Tibial nerve (tissue), 4 donors: ENCODE data around the gene SLC39A10. TPM values are rescaled to one million over a fixed set of nuclear protein-coding genes. Genes with fewer than 3 reads are reported as not detected.
"Not testable (repeated sequence)": the region's sequence is repeated elsewhere in the genome, so short reads cannot be mapped to it uniquely, and the experiment has no call there.

Experiments used
- DNase-seq, 2 donors: peaks; one replicate each; pipeline ENCODE4 v3.0.0-alpha.2; 2019; ENCODE audit warnings: low spot score in 2 of 2
- H3K27ac ChIP-seq, 4 donors: fragments of 200-600 bp; sonication (generic) in 3 of 4; one replicate each; pipeline ENCODE4 v1.5.1; 2017 to 2019; ENCODE audit warnings: mild to moderate bottlenecking in 1 of 4
- H3K27me3 ChIP-seq, 2 donors: fragments of 200-600 bp; sonication (generic) in 1 of 2; one replicate each; pipeline versions ENCODE4 v1.5.1 to v1.6.0; 2017 to 2019
- H3K36me3 ChIP-seq, 3 donors: fragments of 200-600 bp; sonication (generic); one replicate each; pipeline ENCODE4 v1.5.1; 2018 to 2019
- H3K4me1 ChIP-seq, 4 donors: fragments of 200-600 bp; sonication (generic) in 3 of 4; one replicate each; pipeline ENCODE4 v1.5.1; 2017 to 2019
- H3K4me3 ChIP-seq, 4 donors: fragments of 200-600 bp; sonication (generic) in 3 of 4; one replicate each; pipeline ENCODE4 v1.5.1; 2017 to 2019; ENCODE audit warnings: mild to moderate bottlenecking in 1 of 4, moderate library complexity in 1 of 4
- H3K9me3 ChIP-seq, 4 donors: fragments of 200-600 bp; sonication (generic) in 3 of 4; one replicate each; pipeline ENCODE4 v1.5.1; 2017 to 2019
- CTCF ChIP-seq, 5 experiments: fragments of 200-600 bp in 3 of 5; fragments of 450-650 bp in 2 of 5; sonication (generic) in 3 of 5; IDR thresholded peaks; one replicate each; pipeline ENCODE4 v1.5.1; 2016 to 2019; ENCODE audit warnings: antibody characterized with exemption in 5 of 5, mild to moderate bottlenecking in 3 of 5, moderate library complexity in 2 of 5
- EP300 ChIP-seq, 2 donors: sonication (generic); formaldehyde crosslinking; IDR thresholded peaks; one replicate each; pipeline ENCODE4 v1.6.1; 2017; ENCODE audit warnings: antibody characterized with exemption in 2 of 2, mild to moderate bottlenecking in 1 of 2
- POLR2A ChIP-seq, 2 donors: fragments of 450-650 bp; IDR thresholded peaks; one replicate each; pipeline ENCODE4 v1.6.1; 2017; ENCODE audit warnings: antibody characterized with exemption in 2 of 2, mild to moderate bottlenecking in 2 of 2, moderate library complexity in 2 of 2
- WGBS, 2 donors: methylation state at CpG; one replicate each; pipeline ENCODE4 v1.1.5; 2018; 5-methylcytosine and 5-hydroxymethylcytosine counted together
- total RNA-seq, 4 donors: library from RNA; depleted of rRNA; stranded (reverse); fragments of >200 nt; gene quantifications; one replicate each; pipeline ENCODE4 v1.1.0, GENCODE V29; 2016

The SLC39A10 gene
- total RNA-seq, 4 donors from 2014 or later = 17.7 to 24.9 (median 20.7) TPM

DNA sequence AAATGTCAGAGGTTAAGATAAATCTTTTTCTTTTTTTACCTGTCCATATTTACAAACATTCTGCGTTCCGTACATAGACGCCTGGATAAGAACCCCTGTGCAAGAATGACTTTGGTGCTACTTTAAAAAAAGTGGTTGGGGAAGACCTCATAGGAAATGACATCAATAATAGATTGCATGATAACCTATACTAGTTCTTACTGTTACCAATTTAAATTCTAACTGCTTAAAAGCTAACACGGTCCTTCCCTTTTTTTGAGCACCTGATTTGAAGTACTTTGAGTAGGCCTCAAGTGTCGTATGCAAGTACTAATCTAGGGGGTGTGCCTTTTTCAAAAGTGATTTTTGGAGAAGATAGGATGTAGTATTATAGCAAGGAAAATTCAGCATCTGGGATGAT lies 2.1 kb downstream of the SLC39A10 start:
- Histone ChIP-seq H3K4me1 (peaks cover 0 to 25% (median 13%) of the 10 kb centered on the region in 4 donors), H3K4me3 (peak overlapping the region in 3 of 4 donors; percentile 76 to 88 (median 77)), H3K9me3 (no peaks in the 10 kb centered on the region), H3K27me3 (no peaks in the 10 kb centered on the region), H3K27ac (peak overlapping the region; percentile 94 to 99 (median 98)), H3K36me3 (no peaks in the 10 kb centered on the region)
- no peak for TF ChIP-seq POLR2A (IDR thresholded peaks at IDR 0.05)
- TF ChIP-seq EP300 (IDR thresholded peaks at IDR 0.05) = no peak
- TF ChIP-seq CTCF (IDR thresholded peaks at IDR 0.05) = no peak
- no peak for DNase-seq
- 63 to 70% methylated on average over 5 of the region's 5 CpGs for WGBS, 2 donors

GRCh38 chr2:195659982-195660890 lies 3.2 kb downstream of the SLC39A10 start:
- Histone ChIP-seq H3K27ac (peak overlapping the region in 1 of 4 donors; percentile 99), H3K4me3 (peak overlapping the region in 1 of 4 donors; percentile 76), H3K4me1 (peaks cover 0 to 25% (median 13%) of the 10 kb centered on the region in 4 donors), H3K36me3 (no peaks in the 10 kb centered on the region), H3K9me3 (no peaks in the 10 kb centered on the region), H3K27me3 (no peaks in the 10 kb centered on the region)
- peak; percentile 39 to 95 for DNase-seq
- 38 to 42% methylated on average over 6 of the region's 6 CpGs for WGBS, 2 donors
- TF ChIP-seq POLR2A (IDR thresholded peaks at IDR 0.05) (no peak), CTCF (IDR thresholded peaks at IDR 0.05) (peak; percentile 68 to 84 (median 74))

- Histone ChIP-seq H3K27me3 (no peaks in the 10 kb centered on the region), H3K4me1 (peaks cover 0 to 35% (median 13%) of the 10 kb centered on the region in 4 donors), H3K9me3 (no peaks in the 10 kb centered on the region), H3K27ac (no peak overlapping the region), H3K4me3 (no peak overlapping the region), H3K36me3 (no peaks in the 10 kb centered on the region)
- no peak for DNase-seq
- 28 to 37% methylated on average over 3 of the region's 3 CpGs for WGBS, 2 donors
- TF ChIP-seq CTCF (IDR thresholded peaks at IDR 0.05) (no peak), EP300 (IDR thresholded peaks at IDR 0.05) (no peak), POLR2A (IDR thresholded peaks at IDR 0.05) (no peak)
These were observed 5.1 kb downstream of the SLC39A10 start for GRCh38 chr2:195662138-195662537.

GRCh38 chr2:195663007-195663406 lies 6.0 kb downstream of the SLC39A10 start:
- Histone ChIP-seq H3K36me3 (no peaks in the 10 kb centered on the region), H3K27me3 (no peaks in the 10 kb centered on the region), H3K27ac (no peak overlapping the region), H3K4me3 (no peak overlapping the region), H3K4me1 (peaks cover 0 to 35% (median 13%) of the 10 kb centered on the region in 4 donors), H3K9me3 (no peaks in the 10 kb centered on the region)
- TF ChIP-seq POLR2A (IDR thresholded peaks at IDR 0.05) (no peak), EP300 (IDR thresholded peaks at IDR 0.05) (no peak), CTCF (IDR thresholded peaks at IDR 0.05) (no peak)
- DNase-seq = no peak
- 76 to 79% methylated on average over 3 of the region's 3 CpGs for WGBS, 2 donors

DNA sequence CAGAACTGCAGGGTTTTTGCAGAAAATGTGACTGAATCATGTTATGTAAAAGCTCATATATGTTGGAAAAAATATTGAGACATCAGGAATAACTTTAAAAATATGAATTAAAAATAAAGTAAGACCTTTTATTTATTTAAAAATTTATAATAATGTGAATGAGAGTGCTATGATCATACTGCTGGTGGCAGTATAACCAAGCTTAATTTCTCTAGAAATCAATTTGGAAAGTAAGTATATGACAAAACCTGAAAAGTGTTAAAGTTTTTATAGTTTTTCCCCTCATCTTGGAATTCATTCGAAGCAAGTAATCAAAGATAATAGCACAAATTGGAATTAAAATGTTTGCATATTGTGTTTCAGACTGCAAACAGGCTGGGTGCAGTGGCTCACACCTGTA lies 7.5 kb downstream of the SLC39A10 start:
- TF ChIP-seq POLR2A (IDR thresholded peaks at IDR 0.05) = no peak
- TF ChIP-seq CTCF (IDR thresholded peaks at IDR 0.05) = no peak
- no peak for TF ChIP-seq EP300 (IDR thresholded peaks at IDR 0.05)
- 55 to 59% methylated on average over 1 of the region's 1 CpG for WGBS, 2 donors
- Histone ChIP-seq H3K9me3 (no peaks in the 10 kb centered on the region), H3K4me1 (peaks cover 0 to 22% (median 6%) of the 10 kb centered on the region in 4 donors), H3K27me3 (no peaks in the 10 kb centered on the region), H3K36me3 (no peaks in the 10 kb centered on the region), H3K27ac (no peak overlapping the region), H3K4me3 (no peak overlapping the region)
- no peak for DNase-seq

GRCh38 chr2:195665153-195665552 lies 8.1 kb downstream of the SLC39A10 start:
- peaks cover 0 to 16% (median 3%) of the 10 kb centered on the region in 4 donors for H3K4me1 ChIP-seq
- H3K36me3 ChIP-seq, H3K9me3 ChIP-seq, H3K27ac ChIP-seq, DNase-seq, H3K27me3 ChIP-seq, H3K4me3 ChIP-seq: not testable (repeated sequence)
- WGBS, 2 donors = 93 to 97% methylated on average over 4 of the region's 4 CpGs
